HUES6 (cell line): ENCODE measurements around the gene SPATA18.
"Not testable (repeated sequence)": the region's sequence is repeated elsewhere in the genome, so short reads cannot be mapped to it uniquely, and the experiment has no call there.

ENCODE experiments used
- H3K27ac ChIP-seq: 2 replicates; pipeline ENCODE4 v1.7.0; 2013; ENCODE audit warnings: low read depth, mild to moderate bottlenecking, low read length, inconsistent platforms
- H3K27me3 ChIP-seq: 2 replicates; pipeline ENCODE4 v1.6.1; 2013; ENCODE audit warnings: low read length; ENCODE audit not compliant: control insufficient read depth, insufficient read depth
- H3K36me3 ChIP-seq: 2 replicates; pipeline ENCODE4 v1.6.1; 2013; ENCODE audit warnings: low read length; ENCODE audit not compliant: control insufficient read depth, insufficient read depth
- H3K4me1 ChIP-seq: 2 replicates; pipeline ENCODE4 v1.6.1; 2013; ENCODE audit warnings: low read length; ENCODE audit not compliant: control insufficient read depth, insufficient read depth
- H3K4me3 ChIP-seq: 2 replicates; pipeline ENCODE4 v1.5.1; 2013; ENCODE audit warnings: low read depth, low read length
- H3K9ac ChIP-seq: one replicate; pipeline ENCODE4 v1.6.1; 2013; ENCODE audit warnings: mild to moderate bottlenecking, low read length
- H3K9me3 ChIP-seq: 2 replicates; pipeline ENCODE4 v1.6.1; 2013; ENCODE audit warnings: low read depth, low read length; ENCODE audit not compliant: control insufficient read depth, insufficient read depth

SPATA18 gene

GRCh38 chr4:52106660-52107059 is 55.6 kb downstream of the SPATA18 start:
- no peak overlapping the region for H3K4me3 ChIP-seq
- H3K36me3 ChIP-seq, result no peaks in the 10 kb centered on the region
- no peaks in the 10 kb centered on the region for H3K4me1 ChIP-seq
- H3K9ac ChIP-seq, result no peak overlapping the region
- H3K27me3 ChIP-seq, result no peaks in the 10 kb centered on the region
- H3K27ac ChIP-seq, result no peak overlapping the region
- no peaks in the 10 kb centered on the region for H3K9me3 ChIP-seq

GRCh38 chr4:52107336-52107735 is 56.2 kb downstream of the SPATA18 start:
- Histone ChIP-seq H3K9ac (no peak overlapping the region), H3K4me3 (no peak overlapping the region), H3K36me3 (no peaks in the 10 kb centered on the region), H3K27me3 (no peaks in the 10 kb centered on the region), H3K9me3 (no peaks in the 10 kb centered on the region), H3K27ac (no peak overlapping the region), H3K4me1 (no peaks in the 10 kb centered on the region)

- H3K27me3 ChIP-seq, result no peaks in the 10 kb centered on the region
- no peaks in the 10 kb centered on the region for H3K4me1 ChIP-seq
- H3K27ac ChIP-seq, result no peak overlapping the region
- no peak overlapping the region for H3K4me3 ChIP-seq
- H3K36me3 ChIP-seq, result no peaks in the 10 kb centered on the region
- no peaks in the 10 kb centered on the region for H3K9me3 ChIP-seq
- H3K9ac ChIP-seq, result no peak overlapping the region
These were observed 56.6 kb downstream of the SPATA18 start for GRCh38 chr4:52107745-52108144.

- no peaks in the 10 kb centered on the region for H3K27me3 ChIP-seq
- H3K9ac ChIP-seq, result no peak overlapping the region
- no peak overlapping the region for H3K27ac ChIP-seq
- no peaks in the 10 kb centered on the region for H3K4me1 ChIP-seq
- H3K36me3 ChIP-seq, result no peaks in the 10 kb centered on the region
- H3K4me3 ChIP-seq, result no peak overlapping the region
- no peaks in the 10 kb centered on the region for H3K9me3 ChIP-seq
These were observed 59.1 kb downstream of the SPATA18 start for GRCh38 chr4:52110171-52110570.

- no peaks in the 10 kb centered on the region for H3K36me3 ChIP-seq
These were observed 60.9 kb downstream of the SPATA18 start for GRCh38 chr4:52111995-52112394.

GRCh38 chr4:52112411-52112810 is 61.3 kb downstream of the SPATA18 start:
- Histone ChIP-seq H3K27ac (no peak overlapping the region), H3K9ac (no peak overlapping the region), H3K27me3 (no peaks in the 10 kb centered on the region), H3K36me3 (no peaks in the 10 kb centered on the region), H3K4me1 (no peaks in the 10 kb centered on the region), H3K9me3 (no peaks in the 10 kb centered on the region), H3K4me3 (no peak overlapping the region)

More at GRCh38 chr4:52111995-52112394, 60.9 kb downstream of the SPATA18 start:
- H3K27me3 ChIP-seq, result no peaks in the 10 kb centered on the region
- H3K4me3 ChIP-seq, result no peak overlapping the region
- H3K4me1 ChIP-seq, result no peaks in the 10 kb centered on the region
- no peak overlapping the region for H3K9ac ChIP-seq
- H3K27ac ChIP-seq, result no peak overlapping the region
- H3K9me3 ChIP-seq, result no peaks in the 10 kb centered on the region

- Histone ChIP-seq H3K27ac (no peak overlapping the region), H3K4me3 (no peak overlapping the region), H3K27me3 (no peaks in the 10 kb centered on the region), H3K4me1 (no peaks in the 10 kb centered on the region), H3K9ac (no peak overlapping the region), H3K36me3 (no peaks in the 10 kb centered on the region), H3K9me3 (no peaks in the 10 kb centered on the region)
These were observed 65.5 kb downstream of the SPATA18 start for GRCh38 chr4:52116641-52117040.

- Histone ChIP-seq H3K36me3 (no peaks in the 10 kb centered on the region), H3K9ac (no peak overlapping the region), H3K4me1 (no peaks in the 10 kb centered on the region), H3K9me3 (peaks cover 13% of the 10 kb centered on the region), H3K4me3 (no peak overlapping the region), H3K27me3 (no peaks in the 10 kb centered on the region), H3K27ac (no peak overlapping the region)
These were observed 75.1 kb downstream of the SPATA18 start for GRCh38 chr4:52126226-52126625.

GRCh38 chr4:52126966-52127365 is 75.9 kb downstream of the SPATA18 start:
- Histone ChIP-seq H3K9me3 (peaks cover 13% of the 10 kb centered on the region), H3K27me3 (no peaks in the 10 kb centered on the region), H3K4me3 (no peak overlapping the region), H3K9ac (no peak overlapping the region), H3K27ac (no peak overlapping the region), H3K4me1 (no peaks in the 10 kb centered on the region), H3K36me3 (no peaks in the 10 kb centered on the region)

- Histone ChIP-seq H3K27ac (no peak overlapping the region), H3K9ac (no peak overlapping the region), H3K36me3 (no peaks in the 10 kb centered on the region), H3K27me3 (no peaks in the 10 kb centered on the region), H3K4me1 (no peaks in the 10 kb centered on the region), H3K9me3 (no peaks in the 10 kb centered on the region), H3K4me3 (no peak overlapping the region)
These were observed 84.1 kb downstream of the SPATA18 start for GRCh38 chr4:52135171-52135570.

- not testable (repeated sequence) for H3K4me1 ChIP-seq, H3K27ac ChIP-seq, H3K9me3 ChIP-seq, H3K9ac ChIP-seq, H3K36me3 ChIP-seq, H3K4me3 ChIP-seq, H3K27me3 ChIP-seq
These were observed 86.0 kb downstream of the SPATA18 start for GRCh38 chr4:52137152-52137551.

- no peak overlapping the region for H3K9ac ChIP-seq
- no peaks in the 10 kb centered on the region for H3K36me3 ChIP-seq
- no peaks in the 10 kb centered on the region for H3K4me1 ChIP-seq
- no peak overlapping the region for H3K4me3 ChIP-seq
- H3K27me3 ChIP-seq, result no peaks in the 10 kb centered on the region
- H3K9me3 ChIP-seq, result no peaks in the 10 kb centered on the region
- H3K27ac ChIP-seq, result no peak overlapping the region
These were observed 91.7 kb downstream of the SPATA18 start for GRCh38 chr4:52142816-52143215.
